Fibroblast of mammary gland (primary cell): ENCODE results near the gene SLC25A21.

Experiments used
- DNase-seq: peaks from one replicate; pipeline ENCODE4 v3.0.0-alpha.2; 2010; ENCODE audit warnings: low read depth
- H3K4me3 ChIP-seq: 2 replicates; pipeline ENCODE4 v1.5.1; 2011; ENCODE audit warnings: low read depth, mild to moderate bottlenecking, low read length, moderate library complexity; ENCODE audit not compliant: control insufficient read depth
- CTCF ChIP-seq: conservative IDR thresholded peaks from 2 replicates; pipeline ENCODE4 v1.5.1; 2011; ENCODE audit warnings: low read depth, low read length, inconsistent platforms; ENCODE audit not compliant: control insufficient read depth, insufficient read depth

The SLC25A21 gene

DNA sequence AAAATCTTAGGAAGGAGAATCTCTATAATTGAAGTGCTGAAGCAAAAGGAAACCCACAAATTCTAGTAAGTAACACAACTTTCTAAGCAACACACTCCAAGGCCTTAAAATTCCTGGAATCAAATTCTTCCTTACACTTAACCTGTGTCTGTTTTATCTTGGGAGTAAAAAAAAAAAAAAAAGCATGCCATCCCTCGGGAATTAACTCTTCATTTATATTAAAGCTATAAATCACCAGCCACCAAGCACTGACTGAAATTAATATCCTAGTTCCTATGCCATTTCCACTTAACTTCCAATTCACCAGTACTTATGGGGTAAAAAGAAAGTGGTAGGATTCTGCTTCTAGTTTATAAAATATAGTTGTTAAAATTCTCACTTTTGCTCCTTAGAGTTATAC is 238.1 kb downstream of the SLC25A21 start:
- H3K4me3 ChIP-seq: no peak overlapping the region
- no peak for DNase-seq
- TF ChIP-seq CTCF: no peak

DNA sequence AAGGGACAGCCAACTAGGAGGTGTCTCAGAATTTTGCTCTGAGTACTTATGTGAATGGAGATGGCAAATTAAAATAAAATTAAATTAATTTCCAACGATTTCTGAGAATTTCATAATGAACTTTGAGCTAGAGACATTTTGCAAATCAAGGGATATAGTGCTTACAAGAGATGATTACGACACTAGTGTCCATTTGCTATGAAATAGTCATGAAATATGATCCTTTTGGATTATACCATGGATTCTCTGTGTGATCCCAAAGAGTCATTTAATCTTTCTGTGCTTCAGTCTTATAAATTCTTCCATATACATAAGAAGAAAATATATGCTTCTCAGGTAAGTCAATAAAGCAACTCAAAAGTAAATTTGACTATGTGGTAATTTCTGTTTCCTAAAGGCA is 240.6 kb downstream of the SLC25A21 start:
- peak; percentile 6 for DNase-seq
- no peak for TF ChIP-seq CTCF
- no peak overlapping the region for H3K4me3 ChIP-seq

DNA sequence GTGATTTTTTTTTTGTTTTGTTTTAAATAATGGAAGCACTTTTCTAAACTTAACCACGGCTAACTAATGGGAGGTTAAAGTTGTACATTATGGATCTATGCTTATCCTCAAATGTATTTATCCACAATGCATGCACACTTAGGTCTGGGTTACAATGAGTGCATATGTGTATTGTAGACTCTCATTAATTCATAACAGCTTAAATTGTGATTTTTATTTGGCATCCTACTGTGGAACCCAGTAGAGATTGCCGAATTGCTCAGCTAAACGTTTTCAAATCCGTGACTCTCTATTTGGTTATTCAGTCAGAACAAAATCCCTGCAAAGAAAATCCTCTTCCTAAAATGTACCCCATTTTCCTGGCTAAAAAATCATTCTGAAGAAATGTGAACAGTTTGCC is 244.0 kb downstream of the SLC25A21 start:
- DNase-seq: no peak
- no peak for TF ChIP-seq CTCF
- H3K4me3 ChIP-seq: no peak overlapping the region

DNA sequence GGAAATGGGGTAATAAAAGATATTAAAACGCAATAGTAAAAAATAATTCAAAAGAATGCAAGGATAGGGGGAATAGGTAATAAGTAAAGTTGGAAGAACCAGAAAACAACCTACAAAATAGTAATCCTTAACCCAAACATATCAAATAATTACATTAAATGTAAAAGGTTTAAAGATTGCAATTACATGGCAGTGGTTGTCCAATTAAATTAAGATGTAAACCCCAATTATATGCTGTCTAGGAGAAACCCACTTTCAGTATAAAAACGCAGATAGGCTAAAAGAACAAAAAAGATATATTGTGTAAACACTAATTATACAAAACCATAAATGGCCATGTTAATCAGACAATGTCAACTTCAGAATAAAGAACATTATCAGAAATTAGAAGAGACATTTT is 247.3 kb downstream of the SLC25A21 start:
- no peak for TF ChIP-seq CTCF
- H3K4me3 ChIP-seq: no peak overlapping the region
- no peak for DNase-seq

- no peak for TF ChIP-seq CTCF
- no peak for DNase-seq
- H3K4me3 ChIP-seq: no peak overlapping the region
These were observed 255.7 kb downstream of the SLC25A21 start for GRCh38 chr14:36916668-36917067.

- H3K4me3 ChIP-seq: no peak overlapping the region
- TF ChIP-seq CTCF: no peak
- no peak for DNase-seq
These were observed 257.3 kb downstream of the SLC25A21 start for GRCh38 chr14:36915081-36915480.

DNA sequence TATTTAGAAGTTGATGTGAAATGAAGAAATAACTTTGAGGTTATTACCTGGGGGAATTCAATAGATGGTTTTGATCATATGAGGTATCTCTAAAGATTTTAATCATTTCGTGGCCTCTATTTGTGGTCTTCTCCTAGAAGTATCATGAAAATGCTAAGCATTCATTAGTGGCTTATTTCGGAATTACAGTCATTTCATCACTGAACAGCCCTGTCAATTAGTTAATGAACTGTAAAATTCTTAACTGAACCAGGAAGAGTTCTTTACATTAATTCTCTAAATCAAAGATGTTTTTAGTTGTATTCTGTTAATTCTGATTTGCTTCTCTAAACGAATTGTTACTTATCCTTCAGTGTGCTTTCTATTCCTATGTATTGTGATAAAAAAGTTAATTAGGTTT is 261.8 kb downstream of the SLC25A21 start:
- no peak overlapping the region for H3K4me3 ChIP-seq
- no peak for TF ChIP-seq CTCF
- no peak for DNase-seq
